Mononuclear cell (primary cell): Measurements from ENCODE around the gene PTPRU. TPM values are rescaled to one million over a fixed set of nuclear protein-coding genes. Genes with fewer than 3 reads are reported as not detected.
"Not testable (repeated sequence)": the region's sequence is repeated elsewhere in the genome, so short reads cannot be mapped to it uniquely, and the experiment has no call there.

Experiments
- H3K27me3 ChIP-seq: 2 replicates; pipeline ENCODE4 v1.6.0; 2011; ENCODE audit warnings: low read length, control low read depth; ENCODE audit not compliant: insufficient read depth
- H3K4me1 ChIP-seq: 2 replicates; pipeline ENCODE4 v1.5.1; 2011; ENCODE audit warnings: mild to moderate bottlenecking, low read length, control low read depth; ENCODE audit not compliant: insufficient read depth
- H3K4me3 ChIP-seq: 2 replicates; pipeline ENCODE4 v1.5.1; 2011; ENCODE audit warnings: mild to moderate bottlenecking, low read length, moderate library complexity
- H3K9me3 ChIP-seq: 2 replicates; pipeline ENCODE4 v1.5.1; 2011; ENCODE audit warnings: low read depth, mild to moderate bottlenecking, control low read depth, low read length
- total RNA-seq: library from RNA; depleted of rRNA; stranded (reverse); fragments of >200 nt; gene quantifications from one replicate; pipeline ENCODE4 v1.2.3, GENCODE V29; 2012

PTPRU gene
- total RNA-seq, 1 donor: 0.52 TPM

DNA sequence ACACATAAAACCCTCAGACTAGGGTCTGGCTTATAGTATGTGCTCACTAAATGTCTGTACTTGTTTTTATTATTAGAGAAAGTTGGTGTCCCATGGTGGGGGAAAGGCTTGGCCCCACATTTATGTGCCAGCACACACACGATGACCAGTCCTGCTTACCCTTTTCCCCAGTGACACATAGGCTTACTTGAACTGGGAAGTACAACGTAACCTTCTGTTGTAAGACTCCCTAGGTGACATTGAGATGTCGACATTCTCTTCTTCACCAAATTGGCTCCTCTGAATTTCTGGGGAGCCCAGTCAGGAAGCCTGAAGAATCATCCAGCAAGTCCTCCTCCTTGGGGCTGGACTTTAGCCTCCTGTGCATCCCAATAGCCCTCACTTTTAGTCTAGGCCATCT is 3.9 kb upstream of the PTPRU start:
- H3K27me3 ChIP-seq: peaks cover 16% of the 10 kb centered on the region
- no peaks in the 10 kb centered on the region for H3K9me3 ChIP-seq
- H3K4me3 ChIP-seq: no peak overlapping the region
- H3K4me1 ChIP-seq: peaks cover 26% of the 10 kb centered on the region

DNA sequence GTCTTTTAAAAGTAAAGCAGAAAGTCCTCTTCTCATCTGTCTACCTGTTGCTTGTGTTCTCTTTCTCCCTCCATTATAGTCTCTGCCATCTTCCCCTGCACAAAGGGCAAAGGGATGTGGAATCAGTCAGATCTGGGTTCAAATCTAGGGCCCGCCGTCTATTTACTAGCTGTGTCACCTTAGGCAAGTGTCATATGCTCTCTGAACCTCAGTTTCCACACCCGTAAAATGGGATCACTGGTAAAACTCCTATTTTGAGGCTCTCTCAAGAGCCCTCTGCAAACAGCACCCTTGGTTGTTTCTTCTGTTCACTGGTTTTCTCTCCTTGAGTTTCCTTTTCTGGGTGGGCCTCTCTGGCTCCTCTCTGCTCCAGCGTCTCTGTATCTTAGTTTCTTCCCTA is 2.6 kb upstream of the PTPRU start:
- Histone ChIP-seq H3K4me3 (no peak overlapping the region), H3K4me1 (peaks cover 34% of the 10 kb centered on the region), H3K9me3 (no peaks in the 10 kb centered on the region), H3K27me3 (peaks cover 25% of the 10 kb centered on the region)

DNA sequence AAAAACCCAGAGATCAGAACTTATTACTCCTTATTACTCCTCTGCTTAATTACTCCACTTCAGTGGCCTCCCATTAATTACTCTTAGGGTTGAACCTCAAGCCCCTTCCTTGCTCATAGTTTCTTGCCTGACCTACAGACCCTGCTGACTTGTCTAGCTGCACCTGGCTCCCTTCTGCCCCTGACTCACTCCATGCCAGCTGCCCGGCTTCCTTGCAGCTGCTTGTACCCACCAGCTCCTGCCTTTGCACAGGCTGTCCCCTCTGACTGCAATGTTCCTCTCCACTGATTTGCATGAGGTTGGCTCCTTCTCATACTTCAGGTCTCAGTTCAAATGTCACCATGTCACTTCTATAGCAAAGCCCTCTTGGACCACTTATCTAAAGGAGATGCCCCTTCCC is 1.9 kb upstream of the PTPRU start:
- Histone ChIP-seq H3K27me3 (peaks cover 33% of the 10 kb centered on the region), H3K4me3 (no peak overlapping the region), H3K4me1 (peaks cover 34% of the 10 kb centered on the region), H3K9me3 (no peaks in the 10 kb centered on the region)

DNA sequence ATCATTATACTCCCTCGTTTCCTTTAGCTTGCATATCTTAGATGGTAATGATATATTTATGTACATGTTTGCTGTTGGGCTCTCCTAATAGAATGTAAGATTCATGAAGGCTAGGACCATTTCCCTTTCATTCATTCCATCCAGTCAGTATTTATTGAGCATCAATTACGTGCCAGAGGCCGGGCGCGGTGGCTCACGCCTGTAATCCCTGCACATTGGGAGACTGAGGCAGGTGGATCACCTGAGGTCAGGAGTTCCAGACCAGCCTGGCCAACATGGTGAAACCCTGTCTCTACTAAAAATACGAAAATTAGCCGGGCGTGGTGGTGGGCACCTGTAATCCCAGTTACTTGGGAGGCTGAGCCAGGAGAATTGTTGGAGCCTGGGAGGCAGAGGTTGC is 1.4 kb upstream of the PTPRU start:
- not testable (repeated sequence) for H3K9me3 ChIP-seq, H3K4me3 ChIP-seq
- Histone ChIP-seq H3K4me1 (peaks cover 33% of the 10 kb centered on the region), H3K27me3 (peaks cover 37% of the 10 kb centered on the region)

DNA sequence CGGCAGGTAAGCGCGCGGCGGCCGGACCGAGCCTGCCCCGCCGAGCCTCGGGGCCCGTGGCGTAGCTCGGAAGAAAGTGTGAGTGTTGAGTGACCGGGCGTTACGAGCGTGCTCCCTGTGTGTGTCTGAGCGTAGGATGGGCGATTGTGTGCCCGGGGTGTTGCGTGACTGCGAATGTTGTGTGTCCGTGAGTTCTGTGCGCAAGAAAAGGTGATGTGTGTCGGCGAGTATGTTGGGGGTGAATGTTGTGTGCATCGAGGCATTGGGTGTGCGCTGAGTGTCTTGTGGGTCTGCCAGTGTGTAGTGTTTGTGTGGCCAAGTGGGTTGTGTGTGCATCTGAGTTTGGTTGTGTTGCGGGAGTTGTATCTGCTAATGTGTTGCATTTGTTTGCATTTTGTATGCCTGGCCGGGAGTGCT is 398 bp downstream of the PTPRU start:
- H3K9me3 ChIP-seq: no peaks in the 10 kb centered on the region
- H3K27me3 ChIP-seq: peaks cover 41% of the 10 kb centered on the region
- H3K4me3 ChIP-seq: peak overlapping the region; percentile 25
- H3K4me1 ChIP-seq: peaks cover 22% of the 10 kb centered on the region

DNA sequence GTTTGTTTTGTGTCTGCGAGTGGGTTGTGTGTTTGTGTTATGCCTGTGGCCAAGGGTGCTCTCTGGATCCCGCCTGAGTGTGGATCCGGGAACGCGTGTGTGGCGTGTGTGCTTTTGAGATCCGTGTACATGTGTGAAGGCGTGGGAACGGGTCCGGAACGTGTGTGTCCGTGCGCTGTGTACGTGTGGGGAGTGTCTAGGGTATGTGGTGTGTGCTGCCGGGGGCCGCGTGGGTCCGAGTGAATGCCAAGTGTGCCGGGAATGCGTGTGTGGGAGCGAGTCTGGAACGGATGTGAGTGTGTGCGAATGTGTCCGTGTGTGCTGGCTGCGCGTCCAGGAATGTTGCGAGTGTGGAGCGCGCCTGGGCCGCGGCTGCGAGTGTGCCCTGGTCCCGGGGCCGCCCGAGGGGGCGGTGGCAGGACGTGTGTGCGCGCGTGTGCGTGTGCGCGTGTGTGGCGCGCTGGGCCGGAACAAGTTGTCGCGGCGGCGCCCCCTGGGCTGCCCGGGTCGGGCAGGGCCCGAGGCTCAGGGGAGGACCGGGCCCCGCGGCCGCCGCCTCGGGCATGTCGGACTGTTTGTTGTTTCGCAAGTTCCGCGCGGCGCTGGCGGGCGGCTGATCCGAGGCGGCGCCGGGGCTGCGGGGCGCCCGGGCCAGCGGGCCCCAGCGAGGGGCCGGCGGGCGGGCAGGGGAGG is 953 bp downstream of the PTPRU start:
- Histone ChIP-seq H3K9me3 (no peaks in the 10 kb centered on the region), H3K4me3 (peak overlapping the region; percentile 18), H3K27me3 (peaks cover 41% of the 10 kb centered on the region), H3K4me1 (peaks cover 22% of the 10 kb centered on the region)

DNA sequence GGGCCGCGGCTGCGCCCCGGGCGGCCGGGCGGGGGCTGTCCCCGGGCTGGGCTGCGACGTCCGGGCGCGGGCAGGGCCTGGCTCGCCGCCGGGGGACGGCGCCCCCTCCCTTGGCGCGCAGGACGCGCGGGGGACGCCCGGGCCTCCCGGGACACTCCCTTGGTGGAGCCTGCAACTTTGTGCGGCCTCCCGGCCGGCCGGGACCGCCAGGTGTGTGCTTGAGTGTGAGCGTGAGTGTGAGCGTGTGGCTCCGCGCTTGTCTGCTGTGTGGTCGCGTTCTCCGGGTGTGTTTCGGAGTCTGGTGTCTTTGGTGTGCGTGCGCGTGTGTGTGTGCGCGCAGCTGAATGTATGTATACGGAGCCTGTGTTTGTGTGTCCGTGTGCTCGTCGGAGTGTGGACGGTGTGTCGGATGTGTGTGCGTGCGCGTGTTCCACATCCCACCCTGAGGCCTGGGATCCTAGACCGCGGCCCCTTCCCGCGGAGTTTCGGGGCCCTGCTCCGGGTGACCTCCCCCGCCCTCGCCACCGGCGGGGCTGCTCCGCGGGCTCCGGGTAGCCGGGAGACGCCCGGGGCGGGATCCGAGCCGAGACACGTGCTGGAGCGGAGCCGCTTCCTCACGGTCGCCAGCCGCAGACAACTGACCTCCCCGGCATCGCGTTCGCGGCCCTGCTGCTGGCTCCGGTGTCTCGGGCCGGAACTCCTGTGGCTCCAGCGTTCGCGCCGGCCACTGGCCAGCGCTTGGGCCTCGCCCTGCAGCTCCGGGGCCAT is 1.7 kb downstream of the PTPRU start:
- Histone ChIP-seq H3K27me3 (peaks cover 41% of the 10 kb centered on the region), H3K4me1 (peaks cover 22% of the 10 kb centered on the region), H3K9me3 (no peaks in the 10 kb centered on the region), H3K4me3 (no peak overlapping the region)

DNA sequence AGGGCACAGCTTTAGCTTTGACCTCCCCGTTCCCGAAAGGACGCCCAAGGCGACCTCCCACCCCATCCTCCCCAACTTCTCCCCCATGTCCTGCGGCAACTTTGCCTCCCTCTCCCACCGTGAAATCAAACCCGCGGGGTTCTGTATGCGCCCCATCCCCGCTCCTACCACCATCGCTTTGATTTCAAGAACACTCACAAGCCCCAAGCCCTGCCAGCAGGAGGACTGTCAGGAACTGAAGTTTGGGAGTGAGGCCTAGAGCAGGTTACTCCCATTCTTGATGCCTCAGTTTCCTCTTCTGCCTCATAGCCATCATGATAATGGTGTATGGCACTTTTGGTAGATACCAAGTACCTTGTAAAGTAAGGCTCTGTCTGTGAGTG is 2.3 kb downstream of the PTPRU start:
- H3K27me3 ChIP-seq: peaks cover 41% of the 10 kb centered on the region
- H3K4me3 ChIP-seq: no peak overlapping the region
- peaks cover 22% of the 10 kb centered on the region for H3K4me1 ChIP-seq
- no peaks in the 10 kb centered on the region for H3K9me3 ChIP-seq

DNA sequence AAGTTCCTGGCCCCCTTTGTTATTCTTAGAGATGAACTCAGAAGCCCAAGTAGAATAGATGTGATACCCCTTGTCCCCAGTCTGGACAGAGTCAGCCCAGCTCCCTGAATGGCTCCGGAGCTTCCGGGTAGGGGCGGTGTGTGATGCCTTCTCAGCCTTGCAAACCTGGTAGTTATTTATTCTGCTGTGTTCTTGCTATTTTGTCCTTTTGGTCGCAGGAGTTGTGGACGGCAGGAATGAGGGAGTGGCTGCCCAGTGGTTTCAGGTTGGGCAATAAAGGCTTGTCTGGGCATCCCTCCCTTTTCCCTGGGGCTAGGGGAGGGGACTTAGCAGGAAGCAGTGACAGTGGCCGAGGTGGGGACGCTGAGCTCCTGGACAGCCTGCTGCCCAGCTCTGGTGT is 2.8 kb downstream of the PTPRU start:
- Histone ChIP-seq H3K4me1 (peaks cover 22% of the 10 kb centered on the region), H3K9me3 (no peaks in the 10 kb centered on the region), H3K4me3 (no peak overlapping the region), H3K27me3 (peaks cover 41% of the 10 kb centered on the region)

DNA sequence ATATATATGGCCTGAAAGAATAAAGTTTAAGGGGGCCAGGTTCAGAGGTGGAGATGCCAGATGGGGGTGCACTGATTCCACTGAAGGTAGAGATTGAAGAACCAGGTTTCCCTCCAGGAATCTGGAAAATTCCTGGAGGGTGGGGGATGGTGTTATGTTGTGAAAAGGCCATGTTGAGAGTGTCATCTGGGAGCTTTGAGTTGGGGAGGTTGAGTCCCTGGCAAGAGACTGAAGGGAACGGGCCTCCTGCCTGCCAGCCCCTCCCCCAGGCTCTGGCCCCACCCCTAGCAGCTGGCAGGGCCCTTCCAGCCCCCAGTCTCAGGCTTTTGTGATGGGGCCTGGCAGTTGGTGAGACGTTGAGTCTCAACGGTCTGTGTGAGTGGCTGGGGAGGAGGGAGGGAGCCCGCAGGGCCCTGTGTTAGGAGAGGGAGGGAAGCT is 4.1 kb downstream of the PTPRU start:
- Histone ChIP-seq H3K27me3 (peaks cover 40% of the 10 kb centered on the region), H3K4me1 (peaks cover 22% of the 10 kb centered on the region), H3K9me3 (no peaks in the 10 kb centered on the region), H3K4me3 (no peak overlapping the region)

DNA sequence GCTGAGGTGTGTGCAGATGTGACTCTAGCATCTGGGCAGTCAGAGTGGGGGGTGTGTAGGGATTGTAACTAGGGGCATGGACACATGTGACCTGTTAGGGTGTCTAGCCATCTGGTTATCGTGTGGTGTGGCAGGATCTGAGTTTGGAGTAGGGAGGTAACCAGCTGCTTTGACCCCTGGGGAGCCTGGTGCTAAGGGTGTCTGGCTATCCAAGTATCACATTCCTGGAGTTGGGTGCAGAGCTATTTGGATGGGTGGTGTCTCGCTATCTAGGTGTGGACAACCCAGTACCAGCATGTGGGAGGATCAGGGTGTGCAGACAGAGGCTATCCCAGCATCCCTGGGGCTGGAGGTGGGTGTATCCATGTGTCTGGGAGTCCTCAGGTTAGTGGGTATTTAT is 4.7 kb downstream of the PTPRU start:
- H3K27me3 ChIP-seq: peaks cover 34% of the 10 kb centered on the region
- peaks cover 20% of the 10 kb centered on the region for H3K4me1 ChIP-seq
- no peak overlapping the region for H3K4me3 ChIP-seq

DNA sequence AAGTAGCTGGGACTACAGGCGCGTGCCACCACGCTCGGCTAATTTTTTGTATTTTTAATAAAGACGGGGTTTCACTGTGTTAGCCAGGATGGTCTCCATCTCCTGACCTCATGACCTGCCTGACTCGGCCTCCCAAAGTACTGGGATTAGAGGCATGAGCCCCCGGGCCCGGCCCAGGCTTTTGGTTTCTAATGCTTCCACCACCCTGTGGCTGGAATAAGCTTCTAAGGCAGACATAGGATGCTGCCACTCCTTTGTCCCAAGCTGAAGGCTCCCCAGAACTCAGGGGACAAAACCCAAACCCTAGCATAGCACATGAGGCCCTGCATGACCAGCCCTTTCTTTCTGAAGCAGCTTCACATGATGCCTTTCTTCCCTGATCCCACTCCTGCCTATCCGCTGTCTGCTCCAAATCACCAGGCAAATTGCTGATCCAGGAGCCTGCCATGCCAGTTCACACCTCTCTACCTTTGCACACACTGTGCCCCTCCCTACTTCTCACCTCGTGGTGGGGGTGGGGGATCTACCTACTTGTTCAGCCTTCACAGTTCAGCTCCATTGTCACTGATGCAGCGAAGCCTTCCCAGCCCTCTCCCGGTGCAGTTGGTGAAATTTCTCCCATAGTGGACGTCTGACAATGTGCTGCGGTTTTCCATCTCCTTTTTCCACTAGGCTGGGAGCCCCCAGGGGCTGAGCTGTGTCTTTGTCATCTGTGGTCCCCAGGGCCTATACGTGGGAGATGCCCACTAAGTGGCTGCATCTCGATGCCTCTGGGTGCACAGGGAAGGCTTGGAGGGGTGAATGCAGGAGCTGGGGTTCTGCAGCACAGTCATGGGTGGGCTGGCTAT is 6.9 kb downstream of the PTPRU start:
- H3K27me3 ChIP-seq: peaks cover 21% of the 10 kb centered on the region
- peaks cover 3% of the 10 kb centered on the region for H3K4me1 ChIP-seq
- H3K4me3 ChIP-seq: no peak overlapping the region
- H3K9me3 ChIP-seq: no peaks in the 10 kb centered on the region

More for the DNA sequence above, 4.7 kb downstream of the PTPRU start:
- no peaks in the 10 kb centered on the region for H3K9me3 ChIP-seq

DNA sequence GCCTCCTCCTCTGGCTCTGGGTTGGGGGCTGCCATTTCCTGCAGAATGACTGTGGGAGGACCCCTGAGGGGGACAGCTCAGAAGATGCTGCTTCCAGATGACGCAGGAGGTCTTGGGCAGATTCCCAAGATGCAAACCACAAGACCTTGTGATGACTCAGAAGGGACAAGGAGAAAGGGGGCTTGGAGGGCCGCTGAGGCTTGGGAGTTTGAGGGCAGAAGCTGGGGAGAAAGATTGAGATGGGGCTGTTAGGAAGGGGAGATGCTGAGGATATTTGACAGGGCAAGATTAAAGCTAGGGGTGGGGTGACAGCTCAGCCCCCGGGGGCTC is 7.5 kb downstream of the PTPRU start:
- Histone ChIP-seq H3K4me1 (no peaks in the 10 kb centered on the region), H3K27me3 (peaks cover 15% of the 10 kb centered on the region), H3K4me3 (no peak overlapping the region), H3K9me3 (no peaks in the 10 kb centered on the region)

DNA sequence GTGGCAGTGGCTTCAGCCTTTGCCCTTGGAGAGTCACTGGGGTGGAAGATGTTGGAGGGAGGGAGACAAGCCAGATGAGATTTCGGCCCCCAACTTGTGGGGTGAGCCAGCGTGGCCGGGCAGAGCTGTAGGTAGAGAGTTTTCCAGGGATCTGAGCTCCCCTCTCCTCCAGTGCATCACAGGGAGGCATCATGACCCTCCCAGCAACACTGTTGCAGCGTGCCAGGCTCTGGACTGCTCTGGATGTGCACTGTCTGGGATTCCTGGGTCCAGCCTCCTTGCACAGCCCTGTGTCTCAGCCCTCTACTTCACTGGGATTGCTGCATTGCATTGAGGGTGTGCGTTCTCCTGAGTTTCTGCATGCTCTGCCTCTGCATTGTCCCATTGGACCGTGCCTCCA is 8.9 kb downstream of the PTPRU start:
- no peak overlapping the region for H3K4me3 ChIP-seq
- H3K4me1 ChIP-seq: no peaks in the 10 kb centered on the region
- H3K27me3 ChIP-seq: peaks cover under 1% of the 10 kb centered on the region
- no peaks in the 10 kb centered on the region for H3K9me3 ChIP-seq

DNA sequence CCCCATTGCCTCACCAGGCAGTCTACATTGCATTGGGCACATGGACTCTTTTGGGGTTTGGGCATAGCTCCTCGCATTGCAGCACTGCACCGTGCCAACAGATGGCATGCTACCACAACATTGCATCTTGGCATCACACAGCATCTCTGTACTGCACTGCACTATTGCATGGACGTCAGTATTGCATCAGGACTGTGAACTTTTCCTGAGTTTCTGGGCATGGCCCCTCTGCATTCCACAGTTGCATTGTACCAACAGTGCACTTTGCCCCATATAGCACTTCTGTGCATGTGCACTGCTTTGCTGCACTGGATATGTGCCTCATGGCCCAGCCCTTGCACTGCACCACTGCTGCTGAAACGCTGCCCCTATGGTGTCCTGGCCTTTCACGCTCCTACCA is 9.6 kb downstream of the PTPRU start:
- no peaks in the 10 kb centered on the region for H3K4me1 ChIP-seq
- no peaks in the 10 kb centered on the region for H3K9me3 ChIP-seq
- no peaks in the 10 kb centered on the region for H3K27me3 ChIP-seq
- H3K4me3 ChIP-seq: no peak overlapping the region
